A375 (cell line): ENCODE data around the gene FMO2. TPM values are rescaled to one million over a fixed set of nuclear protein-coding genes. Genes with fewer than 3 reads are reported as not detected.

ENCODE experiments used
- small RNA-seq: library from RNA; depleted of rRNA; stranded (forward); fragments of <200 nt; gene quantifications from one replicate; pipeline ENCODE3, GENCODE V24; 2014
- total RNA-seq: library from RNA; depleted of rRNA; stranded (reverse); fragments of >200 nt; shearing (Covaris generic); gene quantifications from 2 replicates; pipeline ENCODE4 v1.2.3, GENCODE V29; 2014; rRNA removed

Gene FMO2, protein sequence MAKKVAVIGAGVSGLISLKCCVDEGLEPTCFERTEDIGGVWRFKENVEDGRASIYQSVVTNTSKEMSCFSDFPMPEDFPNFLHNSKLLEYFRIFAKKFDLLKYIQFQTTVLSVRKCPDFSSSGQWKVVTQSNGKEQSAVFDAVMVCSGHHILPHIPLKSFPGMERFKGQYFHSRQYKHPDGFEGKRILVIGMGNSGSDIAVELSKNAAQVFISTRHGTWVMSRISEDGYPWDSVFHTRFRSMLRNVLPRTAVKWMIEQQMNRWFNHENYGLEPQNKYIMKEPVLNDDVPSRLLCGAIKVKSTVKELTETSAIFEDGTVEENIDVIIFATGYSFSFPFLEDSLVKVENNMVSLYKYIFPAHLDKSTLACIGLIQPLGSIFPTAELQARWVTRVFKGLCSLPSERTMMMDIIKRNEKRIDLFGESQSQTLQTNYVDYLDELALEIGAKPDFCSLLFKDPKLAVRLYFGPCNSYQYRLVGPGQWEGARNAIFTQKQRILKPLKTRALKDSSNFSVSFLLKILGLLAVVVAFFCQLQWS
- total RNA-seq, result not detected in 2 replicates

DNA sequence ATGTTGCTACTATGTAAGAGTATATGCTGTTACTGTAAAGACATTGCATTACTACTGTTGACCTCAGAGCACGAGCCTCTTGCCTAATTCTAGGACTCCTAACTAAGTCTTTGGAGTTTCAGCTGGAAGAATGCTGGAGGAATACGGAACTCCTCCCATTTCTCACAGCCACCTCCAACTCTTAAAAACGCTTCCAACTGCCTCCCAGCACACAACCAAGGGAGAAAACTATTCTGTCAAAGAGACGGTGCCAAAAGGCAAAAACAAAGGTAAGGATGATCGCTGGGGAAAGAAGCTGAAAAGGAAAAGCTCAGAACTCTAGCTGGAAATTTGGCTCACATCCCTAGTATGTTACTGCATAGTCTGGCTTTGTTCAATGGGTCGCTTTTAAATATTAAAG lies at the start of gene FMO2:
TSS of gene FMO2 (plus strand) at position 210 of the 400 bp plus-strand sequence. CDS start 414 bp downstream, outside the sequence.

DNA sequence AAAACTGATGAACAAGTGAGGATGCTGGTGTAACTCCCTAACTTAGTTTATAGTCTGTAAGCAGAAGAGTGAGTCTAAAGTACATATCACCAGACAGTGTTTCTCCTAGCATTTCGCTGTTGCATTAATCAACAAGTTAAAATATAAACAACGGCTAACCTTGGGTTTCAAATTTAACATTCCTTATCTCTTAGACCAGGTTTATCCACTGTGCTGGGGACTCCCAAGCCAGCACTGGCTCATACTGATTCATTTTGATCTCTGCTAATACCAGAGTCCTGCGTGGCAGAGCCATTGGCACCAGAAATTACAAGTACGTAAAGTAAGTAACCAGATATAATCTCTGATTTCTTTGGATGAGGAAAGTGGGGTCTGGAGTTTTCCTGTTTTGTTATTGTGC lies 63.2 kb downstream of the FMO2 start, which contains the start of gene FMO1:
TSS of gene FMO1 (plus strand) at position 193 of the 400 bp plus-strand sequence. CDS start 9,594 bp downstream, outside the sequence.

Small RNA genes within 50 kb of the gene (small RNA-seq; reads per million reads assigned to genes)
- gene RF00019, result not detected

Other genes starting within 250 kb of the FMO2 start
- not detected in 2 replicates for gene MROH9, start 249.8 kb upstream of the FMO2 start, total RNA-seq
- not detected in 2 replicates for gene FMO3, start 94.4 kb upstream of the FMO2 start, total RNA-seq
- not detected in 2 replicates for gene FMO1, start 63.2 kb downstream of the FMO2 start, total RNA-seq
- gene FMO4, start 128.9 kb downstream of the FMO2 start, total RNA-seq, result 0.72 and 1.5 TPM in 2 replicates